ENCODE data around the gene CLDN24.

DNA sequence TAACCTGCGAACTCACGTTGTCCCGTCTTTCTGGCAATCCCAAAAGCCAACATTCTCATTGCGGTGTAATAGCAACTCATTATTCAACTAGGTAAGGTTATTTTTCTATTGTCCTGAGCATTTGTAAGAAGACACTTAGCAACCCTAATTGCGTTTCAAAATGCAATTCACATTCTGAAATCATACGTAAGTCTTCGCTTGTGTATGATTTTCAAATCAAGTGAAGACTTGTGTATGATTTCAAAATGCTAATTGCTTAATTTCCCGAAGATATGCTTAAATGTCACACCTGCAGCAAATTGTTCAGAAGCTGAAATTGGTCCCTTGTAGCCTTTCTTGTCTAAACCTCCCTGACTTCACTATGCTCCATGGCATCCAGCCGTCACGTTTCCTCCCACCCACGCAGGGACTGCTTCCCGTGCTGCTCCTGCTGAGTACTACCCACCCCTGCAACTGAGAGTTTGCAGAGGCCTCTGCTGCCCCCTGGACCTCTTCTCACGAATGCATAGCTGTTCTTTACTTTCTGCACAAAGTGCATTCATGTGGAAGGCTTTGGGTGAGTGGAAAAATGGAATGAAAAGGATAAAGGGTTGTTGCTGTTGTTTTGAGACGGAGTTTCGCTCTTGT, 40.8 kb upstream of the CLDN24 start:
- no peak for TF ChIP-seq POLR2A (IDR thresholded peaks at IDR 0.05)
- TF ChIP-seq, protein P1, sequence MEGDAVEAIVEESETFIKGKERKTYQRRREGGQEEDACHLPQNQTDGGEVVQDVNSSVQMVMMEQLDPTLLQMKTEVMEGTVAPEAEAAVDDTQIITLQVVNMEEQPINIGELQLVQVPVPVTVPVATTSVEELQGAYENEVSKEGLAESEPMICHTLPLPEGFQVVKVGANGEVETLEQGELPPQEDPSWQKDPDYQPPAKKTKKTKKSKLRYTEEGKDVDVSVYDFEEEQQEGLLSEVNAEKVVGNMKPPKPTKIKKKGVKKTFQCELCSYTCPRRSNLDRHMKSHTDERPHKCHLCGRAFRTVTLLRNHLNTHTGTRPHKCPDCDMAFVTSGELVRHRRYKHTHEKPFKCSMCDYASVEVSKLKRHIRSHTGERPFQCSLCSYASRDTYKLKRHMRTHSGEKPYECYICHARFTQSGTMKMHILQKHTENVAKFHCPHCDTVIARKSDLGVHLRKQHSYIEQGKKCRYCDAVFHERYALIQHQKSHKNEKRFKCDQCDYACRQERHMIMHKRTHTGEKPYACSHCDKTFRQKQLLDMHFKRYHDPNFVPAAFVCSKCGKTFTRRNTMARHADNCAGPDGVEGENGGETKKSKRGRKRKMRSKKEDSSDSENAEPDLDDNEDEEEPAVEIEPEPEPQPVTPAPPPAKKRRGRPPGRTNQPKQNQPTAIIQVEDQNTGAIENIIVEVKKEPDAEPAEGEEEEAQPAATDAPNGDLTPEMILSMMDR (IDR thresholded peaks at IDR 0.05): no peak

Measured in testis (tissue), 2 donors.